HEK293T (cell line): ENCODE data around the gene SLC47A1.

Experiments
- BHLHE40 ChIP-seq: fragments of 450-650 bp; IDR thresholded peaks from 2 replicates; pipeline ENCODE4 v1.6.1; 2016; ENCODE audit warnings: mild to moderate bottlenecking, moderate library complexity, borderline replicate concordance
- FOXA1 ChIP-seq: fragments of 450-650 bp; IDR thresholded peaks from 2 replicates; pipeline ENCODE4 v1.6.1; 2016; ENCODE audit warnings: mild to moderate bottlenecking
- FOXK2 ChIP-seq: fragments of 450-650 bp; IDR thresholded peaks from 2 replicates; pipeline ENCODE4 v1.6.1; 2016; ENCODE audit warnings: mild to moderate bottlenecking
- FOXM1 ChIP-seq: fragments of 450-650 bp; IDR thresholded peaks from 2 replicates; pipeline ENCODE4 v1.6.1; 2017; ENCODE audit warnings: mild to moderate bottlenecking, borderline replicate concordance
- HDGF ChIP-seq: fragments of 450-650 bp; IDR thresholded peaks from 2 replicates; pipeline ENCODE4 v1.6.1; 2017; ENCODE audit warnings: antibody characterized with exemption, borderline replicate concordance
- NFRKB ChIP-seq: fragments of 450-650 bp; IDR thresholded peaks from 2 replicates; pipeline ENCODE4 v1.6.1; 2016; ENCODE audit warnings: mild to moderate bottlenecking, moderate library complexity
- TF ChIP-seq, protein P1 (sequence below): fragments of 450-650 bp; IDR thresholded peaks from 2 replicates; pipeline ENCODE4 v1.6.1; 2016

DNA sequence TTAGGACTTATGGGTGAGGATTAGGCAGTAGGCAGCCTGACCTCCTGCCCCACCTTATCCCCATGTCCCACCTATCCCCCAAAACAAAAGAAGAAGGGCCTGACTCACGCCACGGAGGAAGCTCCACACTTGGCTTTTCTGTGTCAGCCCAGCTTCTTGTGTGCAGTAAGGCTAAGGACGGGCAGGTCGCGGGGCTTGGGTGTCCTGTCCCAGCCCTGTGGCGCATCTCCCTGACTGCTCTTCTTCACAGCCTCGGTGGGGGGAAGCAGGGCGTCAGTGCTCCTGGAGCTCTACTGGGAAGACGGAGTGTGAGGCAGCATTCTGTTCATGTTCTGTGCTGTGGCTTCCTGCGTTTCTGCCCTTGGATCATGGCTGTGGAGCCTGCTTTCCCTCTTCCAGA lies 80.3 kb downstream of the SLC47A1 start:
- TF ChIP-seq BHLHE40, result no peak
- TF ChIP-seq FOXM1, result no peak
- TF ChIP-seq HDGF, result no peak
- no peak for TF ChIP-seq FOXK2
- TF ChIP-seq, protein P1, sequence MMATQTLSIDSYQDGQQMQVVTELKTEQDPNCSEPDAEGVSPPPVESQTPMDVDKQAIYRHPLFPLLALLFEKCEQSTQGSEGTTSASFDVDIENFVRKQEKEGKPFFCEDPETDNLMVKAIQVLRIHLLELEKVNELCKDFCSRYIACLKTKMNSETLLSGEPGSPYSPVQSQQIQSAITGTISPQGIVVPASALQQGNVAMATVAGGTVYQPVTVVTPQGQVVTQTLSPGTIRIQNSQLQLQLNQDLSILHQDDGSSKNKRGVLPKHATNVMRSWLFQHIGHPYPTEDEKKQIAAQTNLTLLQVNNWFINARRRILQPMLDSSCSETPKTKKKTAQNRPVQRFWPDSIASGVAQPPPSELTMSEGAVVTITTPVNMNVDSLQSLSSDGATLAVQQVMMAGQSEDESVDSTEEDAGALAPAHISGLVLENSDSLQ, result no peak
- TF ChIP-seq NFRKB, result no peak
- no peak for TF ChIP-seq FOXA1
